Caco-2 (cell line): Measurements from ENCODE around the gene GNPTAB. TPM values are rescaled to one million over a fixed set of nuclear protein-coding genes. Genes with fewer than 3 reads are reported as not detected.

Source experiments
- BruUV-seq: library from RNA; stranded (reverse); fragments of 400-500 nt; replicated peaks from 2 replicates; lab custom pipeline; 2021; lab: Mats Ljungman, UMichigan
- CTCF ChIA-PET: fragments of 300-600 bp; sonication (Branson Sonifier 250); formaldehyde crosslinking; loops from one replicate; lab custom pipeline; 2022; ENCODE audit warnings: antibody characterized with exemption; lab: Charles Lee
- POLR2A ChIA-PET: fragments of 300-600 bp; sonication (Branson Sonifier 250); formaldehyde crosslinking; loops from one replicate; lab custom pipeline; 2022; ENCODE audit warnings: antibody characterized with exemption; lab: Charles Lee
- DNase-seq, 2 experiments: peaks; one replicate each; pipeline versions ENCODE4 v3.0.0 to v3.0.0-alpha.2; 2020 to 2022
- H3K27me3 ChIP-seq: replicated peaks from 2 replicates; pipeline ENCODE4 v1.6.0; 2011; ENCODE audit warnings: low read length; ENCODE audit not compliant: control insufficient read depth, insufficient read depth
- H3K36me3 ChIP-seq: 2 replicates; pipeline ENCODE4 v1.5.1; 2011; ENCODE audit warnings: low read length; ENCODE audit not compliant: control insufficient read depth, insufficient read depth
- H3K4me1 ChIP-seq: fragments of 250-450 bp; sonication (Bioruptor Pico); 2 replicates; pipeline ENCODE4 v1.5.1; 2020; ENCODE audit warnings: mild to moderate bottlenecking
- H3K4me3 ChIP-seq: 2 replicates; pipeline ENCODE4 v1.5.1; 2011; ENCODE audit warnings: low read depth, mild to moderate bottlenecking, control low read depth, low read length
- H3K9me3 ChIP-seq: fragments of 250-450 bp; sonication (Bioruptor Pico); 2 replicates; pipeline ENCODE4 v1.5.1; 2020; ENCODE audit warnings: mild to moderate bottlenecking, moderate library complexity
- H3K27ac Mint-ChIP-seq: one replicate; pipeline ENCODE4 v1.8.0; 2022; ENCODE audit warnings: mixed read lengths; ENCODE audit not compliant: unreplicated experiment
- H3K27me3 Mint-ChIP-seq: one replicate; pipeline ENCODE4 v1.8.0; 2022; ENCODE audit warnings: mixed read lengths; ENCODE audit not compliant: insufficient read depth, unreplicated experiment
- H3K36me3 Mint-ChIP-seq: one replicate; pipeline ENCODE4 v1.8.0; 2022; ENCODE audit warnings: mild to moderate bottlenecking, mixed read lengths; ENCODE audit not compliant: insufficient read depth, unreplicated experiment
- H3K4me1 Mint-ChIP-seq: one replicate; pipeline ENCODE4 v1.8.0; 2022; ENCODE audit warnings: low read depth, mixed read lengths; ENCODE audit not compliant: unreplicated experiment
- H3K4me3 Mint-ChIP-seq: one replicate; pipeline ENCODE4 v1.8.0; 2022; ENCODE audit warnings: mild to moderate bottlenecking, moderate library complexity, mixed read lengths; ENCODE audit not compliant: unreplicated experiment
- H3K9me3 Mint-ChIP-seq: one replicate; pipeline ENCODE4 v1.8.0; 2022; ENCODE audit warnings: mixed read lengths; ENCODE audit not compliant: unreplicated experiment
- CTCF ChIP-seq, 2 experiments: fragments of 200-600 bp in 1 of 2; IDR thresholded peaks; 1 replicate in 1 of 2; 2 replicates in 1 of 2; pipeline versions ENCODE4 v1.5.1 to v1.8.0; 2011 to 2022; ENCODE audit warnings: antibody characterized with exemption in 1 of 2, control low read depth in 1 of 2, inconsistent platforms in 1 of 2, low read depth in 1 of 2, low read length in 1 of 2, mild to moderate bottlenecking in 1 of 2, moderate library complexity in 1 of 2; ENCODE audit not compliant: insufficient read depth in 1 of 2, severe bottlenecking in 1 of 2, unreplicated experiment in 1 of 2
- intact Hi-C: fragments of 100-400 bp; cut with micrococcal nuclease; formaldehyde crosslinking; loops from one replicate; pipeline ENCODE4 v1.10.0; 2022; ENCODE audit not compliant: unreplicated experiment
- total RNA-seq: library from RNA; stranded (reverse); gene quantifications from 2 replicates; pipeline ENCODE4 v1.2.3, GENCODE V29; 2022

GNPTAB gene
- total RNA-seq, 1 experiment from 2014 or later, result 39.1 TPM

- CTCF ChIA-PET, result interaction anchor here (1.5 kb wide), 1 partner anchor 55 kb away, joined by 7 read pairs; no protein-coding TSS in a partner anchor
Measured at GRCh38 chr12:101828463-101829196, 2.1 kb downstream of the GNPTAB start.

GRCh38 chr12:101826766-101827368 is 3.9 kb downstream of the GNPTAB start:
- H3K4me3 ChIP-seq, result no peak overlapping the region
- TF ChIP-seq CTCF (IDR thresholded peaks at IDR 0.05; ENCODE audit: insufficient read depth in 1 of 2, low read depth in 1 of 2, low read length in 1 of 2, severe bottlenecking in 1 of 2, unreplicated experiment in 1 of 2), result no peak
- Mint-ChIP-seq H3K36me3 (no peaks in the 10 kb centered on the region), H3K9me3 (no peaks in the 10 kb centered on the region), H3K27ac (no peak overlapping the region), H3K27me3 (no peaks in the 10 kb centered on the region), H3K4me1 (peaks cover 4% of the 10 kb centered on the region), H3K4me3 (no peak overlapping the region)
- no TSS peak for BruUV-seq
- CTCF ChIA-PET, result interaction anchor here (0.7 to 0.8 kb wide), 2 partner anchors 16 to 53 kb away, joined by 4 to 13 read pairs; no protein-coding TSS in a partner anchor
- POLR2A ChIA-PET, result no interaction called here
- no peaks in the 10 kb centered on the region for H3K9me3 ChIP-seq
- intact Hi-C loops, result no loop called here
- no peak for DNase-seq
- 0 out of 2 replicates have a peak, but pooled peaks cover 4% of the 10 kb centered on the region for H3K4me1 ChIP-seq
- H3K36me3 ChIP-seq, result no peaks in the 10 kb centered on the region
- no peaks in the 10 kb centered on the region for H3K27me3 ChIP-seq

More at GRCh38 chr12:101828463-101829196, 2.1 kb downstream of the GNPTAB start:
- Mint-ChIP-seq H3K36me3 (no peaks in the 10 kb centered on the region), H3K9me3 (no peaks in the 10 kb centered on the region), H3K27me3 (no peaks in the 10 kb centered on the region), H3K27ac (no peak overlapping the region), H3K4me1 (peaks cover 4% of the 10 kb centered on the region), H3K4me3 (peak overlapping the region; percentile 90)
- POLR2A ChIA-PET, result no interaction called here
- BruUV-seq, result no TSS peak
- H3K4me1 ChIP-seq, result 0 out of 2 replicates have a peak, but pooled peaks cover 4% of the 10 kb centered on the region
- intact Hi-C loops, result no loop called here
- H3K4me3 ChIP-seq, result no peak overlapping the region
- H3K27me3 ChIP-seq, result no peaks in the 10 kb centered on the region
- TF ChIP-seq CTCF (IDR thresholded peaks at IDR 0.05; ENCODE audit: insufficient read depth in 1 of 2, low read depth in 1 of 2, low read length in 1 of 2, severe bottlenecking in 1 of 2, unreplicated experiment in 1 of 2), result no peak
- H3K36me3 ChIP-seq, result no peaks in the 10 kb centered on the region
- H3K9me3 ChIP-seq, result no peaks in the 10 kb centered on the region
- no peak for DNase-seq

- Mint-ChIP-seq H3K4me1 (peaks cover 4% of the 10 kb centered on the region), H3K36me3 (no peaks in the 10 kb centered on the region), H3K9me3 (no peaks in the 10 kb centered on the region), H3K4me3 (no peak overlapping the region), H3K27me3 (no peaks in the 10 kb centered on the region), H3K27ac (no peak overlapping the region)
- ChIA-PET CTCF (no interaction called here), POLR2A (no interaction called here)
- Histone ChIP-seq H3K27me3 (no peaks in the 10 kb centered on the region), H3K36me3 (no peaks in the 10 kb centered on the region), H3K4me3 (no peak overlapping the region), H3K4me1 (0 out of 2 replicates have a peak, but pooled peaks cover 4% of the 10 kb centered on the region), H3K9me3 (no peaks in the 10 kb centered on the region)
- no TSS peak for BruUV-seq
- no peak for DNase-seq
- TF ChIP-seq CTCF (IDR thresholded peaks at IDR 0.05; ENCODE audit: insufficient read depth in 1 of 2, low read depth in 1 of 2, low read length in 1 of 2, severe bottlenecking in 1 of 2, unreplicated experiment in 1 of 2), result no peak
- intact Hi-C loops, result no loop called here
Measured at GRCh38 chr12:101824831-101825230, 5.9 kb downstream of the GNPTAB start.
